MM.1S (cell line): ENCODE measurements around the gene XPOT.

Experiments
- EZH2 ChIP-seq: fragments of 300-600 bp; sonication (generic); optimal IDR thresholded peaks from 2 replicates; pipeline ENCODE3; 2017; ENCODE audit warnings: low read depth, mild to moderate bottlenecking, antibody characterized with exemption, low read length, mixed read lengths
- EZH2phosphoT487 ChIP-seq: fragments of 300-600 bp; sonication (generic); IDR thresholded peaks from 2 replicates; pipeline ENCODE4 v1.6.1; 2018; ENCODE audit warnings: antibody characterized with exemption, low read length
- TF ChIP-seq, protein P1 (sequence below): fragments of 300-600 bp; sonication (generic); IDR thresholded peaks from 2 replicates; pipeline ENCODE4 v1.5.1; 2016; ENCODE audit warnings: antibody characterized with exemption, low read length, mixed read lengths

- no peak for TF ChIP-seq EZH2phosphoT487
- TF ChIP-seq, protein P1, sequence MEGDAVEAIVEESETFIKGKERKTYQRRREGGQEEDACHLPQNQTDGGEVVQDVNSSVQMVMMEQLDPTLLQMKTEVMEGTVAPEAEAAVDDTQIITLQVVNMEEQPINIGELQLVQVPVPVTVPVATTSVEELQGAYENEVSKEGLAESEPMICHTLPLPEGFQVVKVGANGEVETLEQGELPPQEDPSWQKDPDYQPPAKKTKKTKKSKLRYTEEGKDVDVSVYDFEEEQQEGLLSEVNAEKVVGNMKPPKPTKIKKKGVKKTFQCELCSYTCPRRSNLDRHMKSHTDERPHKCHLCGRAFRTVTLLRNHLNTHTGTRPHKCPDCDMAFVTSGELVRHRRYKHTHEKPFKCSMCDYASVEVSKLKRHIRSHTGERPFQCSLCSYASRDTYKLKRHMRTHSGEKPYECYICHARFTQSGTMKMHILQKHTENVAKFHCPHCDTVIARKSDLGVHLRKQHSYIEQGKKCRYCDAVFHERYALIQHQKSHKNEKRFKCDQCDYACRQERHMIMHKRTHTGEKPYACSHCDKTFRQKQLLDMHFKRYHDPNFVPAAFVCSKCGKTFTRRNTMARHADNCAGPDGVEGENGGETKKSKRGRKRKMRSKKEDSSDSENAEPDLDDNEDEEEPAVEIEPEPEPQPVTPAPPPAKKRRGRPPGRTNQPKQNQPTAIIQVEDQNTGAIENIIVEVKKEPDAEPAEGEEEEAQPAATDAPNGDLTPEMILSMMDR: no peak
- no peak for TF ChIP-seq EZH2
Observed at GRCh38 chr12:64427988-64428387, 23.8 kb downstream of the XPOT start.
